AG09319 (cell line): ENCODE measurements around the gene PRKACB.

ENCODE experiments used
- DNase-seq: peaks from one replicate; pipeline ENCODE4 v3.0.0-alpha.2; 2010; ENCODE audit warnings: low read depth; ENCODE audit errors: extremely low read depth
- CTCF ChIP-seq: IDR thresholded peaks from 2 replicates; pipeline ENCODE4 v1.5.1; 2011; ENCODE audit warnings: low read depth, mild to moderate bottlenecking, inconsistent platforms, low read length, moderate library complexity

The PRKACB gene

GRCh38 chr1:84166797-84167196 is 22.7 kb downstream of the PRKACB start:
- TF ChIP-seq CTCF = no peak
- no peak for DNase-seq

DNA sequence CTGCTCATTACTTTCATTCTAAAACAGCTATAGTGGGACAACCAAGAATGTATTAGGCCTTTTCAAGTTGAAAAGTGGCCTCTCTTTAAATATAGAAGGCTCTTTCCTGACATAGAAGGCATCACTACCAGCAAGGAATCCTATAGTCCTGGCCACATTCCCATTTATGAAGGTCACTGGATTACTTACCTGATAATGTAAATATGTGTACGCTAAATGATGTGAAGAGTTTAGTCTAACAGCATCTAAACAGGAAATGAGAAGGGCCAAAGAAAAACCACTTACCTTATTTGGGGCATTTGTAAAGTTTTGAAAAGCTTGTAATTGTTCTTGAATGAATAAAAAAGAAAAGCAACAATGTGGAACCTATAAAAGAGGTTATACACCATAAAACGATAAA is 24.7 kb downstream of the PRKACB start:
- no peak for TF ChIP-seq CTCF
- no peak for DNase-seq

DNA sequence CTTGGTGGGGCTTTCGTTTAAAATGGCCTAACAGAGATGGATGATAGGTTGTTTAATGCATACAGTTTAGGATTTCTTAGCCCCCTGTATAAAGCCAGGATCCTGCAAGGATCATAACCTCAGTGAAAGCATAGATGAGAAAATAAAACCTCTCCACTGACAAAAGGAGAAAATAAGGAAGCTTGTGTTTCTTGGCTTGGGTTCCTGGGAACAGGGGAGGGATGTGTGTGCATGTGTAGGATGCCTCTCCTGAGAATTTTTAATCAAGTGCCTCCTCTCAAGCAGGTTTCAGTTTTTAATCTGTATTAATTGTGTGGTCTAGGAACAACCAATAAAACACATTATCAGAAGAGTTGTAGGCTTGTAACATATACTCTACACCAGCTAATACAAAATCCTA is 26.1 kb downstream of the PRKACB start:
- TF ChIP-seq CTCF = no peak
- no peak for DNase-seq

GRCh38 chr1:84171481-84171880 is 27.4 kb downstream of the PRKACB start:
- no peak for TF ChIP-seq CTCF
- no peak for DNase-seq

DNA sequence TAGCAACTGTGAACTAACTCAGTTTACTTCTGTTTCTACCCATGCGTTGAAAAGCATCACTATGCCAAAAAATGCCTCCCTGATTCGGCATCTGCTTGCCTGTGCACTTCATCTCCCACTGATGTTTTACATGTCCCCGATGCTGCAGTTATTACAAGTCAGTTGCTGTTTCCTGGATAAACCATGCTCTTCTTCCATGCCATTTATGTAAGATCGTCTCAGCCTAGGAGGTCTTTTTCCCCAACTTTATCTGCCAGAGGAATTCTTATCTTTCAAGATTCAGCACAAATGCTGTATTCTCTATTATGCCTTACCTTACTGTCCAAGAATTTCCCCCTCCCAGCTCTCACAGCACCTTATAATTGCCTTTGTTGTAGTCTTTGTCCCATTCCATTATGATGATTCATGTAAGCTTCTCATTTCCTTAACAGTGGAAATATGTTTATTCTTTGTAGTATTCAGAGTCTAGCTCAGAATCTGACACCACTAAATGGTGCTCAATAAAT is 30.0 kb downstream of the PRKACB start:
- no peak for DNase-seq
- no peak for TF ChIP-seq CTCF

GRCh38 chr1:84181350-84182005 is 37.4 kb downstream of the PRKACB start:
- DNase-seq = no peak
- TF ChIP-seq CTCF = no peak

DNA sequence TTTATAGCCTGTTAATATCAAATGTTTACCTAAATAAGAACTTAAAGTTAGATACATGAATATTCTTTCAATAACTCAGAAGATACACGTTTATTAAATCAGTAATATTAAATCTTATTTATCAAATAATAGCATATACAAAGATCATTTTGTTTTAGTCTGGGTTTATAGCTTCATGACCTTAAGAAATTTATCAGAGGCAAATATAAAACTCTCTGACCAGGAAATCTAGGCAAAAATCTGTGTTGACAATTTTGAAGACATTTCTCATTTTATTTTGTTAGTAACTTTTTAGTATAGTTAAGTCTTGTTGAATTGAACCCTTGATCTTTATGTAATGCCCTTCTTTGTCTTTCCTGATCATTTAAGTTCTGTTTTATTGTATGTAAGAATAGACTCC is 46.4 kb downstream of the PRKACB start:
- no peak for DNase-seq
- no peak for TF ChIP-seq CTCF
